GM19324 (cell line): ENCODE measurements around the gene FFAR1.
"Not testable (repeated sequence)": the region's sequence is repeated elsewhere in the genome, so short reads cannot be mapped to it uniquely, and the experiment has no call there.

ENCODE experiments used
- ATAC-seq: cut with Tn5 transposase; IDR thresholded peaks from one replicate; pipeline ENCODE4 v1.9.1; 2021; ENCODE audit warnings: mild to moderate bottlenecking, moderate library complexity; ENCODE audit not compliant: unreplicated experiment, low FRiP score

The FFAR1 gene

GRCh38 chr19:35359395-35359794 is 11.7 kb downstream of the FFAR1 start:
- ATAC-seq = not testable (repeated sequence)

- not testable (repeated sequence) for ATAC-seq
Observed at GRCh38 chr19:35360081-35360480, 12.4 kb downstream of the FFAR1 start.

GRCh38 chr19:35360880-35361420 is 13.2 kb downstream of the FFAR1 start:
- ATAC-seq = no peak

GRCh38 chr19:35362261-35363000 is 14.7 kb downstream of the FFAR1 start:
- no peak for ATAC-seq

GRCh38 chr19:35363001-35363590 is 15.4 kb downstream of the FFAR1 start:
- no peak for ATAC-seq

- ATAC-seq = no peak
Observed at GRCh38 chr19:35363711-35364425, 16.2 kb downstream of the FFAR1 start.

- no peak for ATAC-seq
Observed at GRCh38 chr19:35365303-35365702, 17.6 kb downstream of the FFAR1 start.

- no peak for ATAC-seq
Observed at GRCh38 chr19:35368378-35368777, 20.7 kb downstream of the FFAR1 start.

- no peak for ATAC-seq
Observed at GRCh38 chr19:35369522-35369921, 21.8 kb downstream of the FFAR1 start.

GRCh38 chr19:35370722-35371121 is 23.0 kb downstream of the FFAR1 start, which contains the start of gene GPR42:
Gene GPR42 (plus strand): TSS chr19:35371068. CDS start chr19:35371360, 292 bp downstream.
- no peak for ATAC-seq

GRCh38 chr19:35373492-35373891 is 25.8 kb downstream of the FFAR1 start:
- ATAC-seq = no peak

GRCh38 chr19:35374031-35374430 is 26.3 kb downstream of the FFAR1 start:
- ATAC-seq = not testable (repeated sequence)

GRCh38 chr19:35375505-35376307 is 28.0 kb downstream of the FFAR1 start:
- no peak for ATAC-seq

- no peak for ATAC-seq
Observed at GRCh38 chr19:35377656-35378055, 30.0 kb downstream of the FFAR1 start.

GRCh38 chr19:35378356-35378755 is 30.7 kb downstream of the FFAR1 start:
- no peak for ATAC-seq

GRCh38 chr19:35379545-35379944 is 31.8 kb downstream of the FFAR1 start:
- not testable (repeated sequence) for ATAC-seq

- ATAC-seq = no peak
Observed at GRCh38 chr19:35379992-35380391, 32.3 kb downstream of the FFAR1 start.

- no peak for ATAC-seq
Observed at GRCh38 chr19:35380450-35381124, 32.9 kb downstream of the FFAR1 start.

- no peak for ATAC-seq
Observed at GRCh38 chr19:35381318-35381717, 33.6 kb downstream of the FFAR1 start.

- ATAC-seq = no peak
Observed at GRCh38 chr19:35381926-35382325, 34.2 kb downstream of the FFAR1 start.
